Immature natural killer cell (primary cell): ENCODE measurements around the gene NGFR. TPM values are rescaled to one million over a fixed set of nuclear protein-coding genes. Genes with fewer than 3 reads are reported as not detected.

Experiments
- DNase-seq, 3 donors: peaks; one replicate each; pipeline ENCODE4 v3.0.0; 2022; ENCODE audit warnings: mixed read lengths in 1 of 3
- H3K27ac Mint-ChIP-seq, 6 donors: one replicate each; pipeline ENCODE4 v1.8.0; 2020; ENCODE audit warnings: mixed read lengths in 6 of 6, mild to moderate bottlenecking in 5 of 6, inconsistent platforms in 4 of 6, moderate library complexity in 3 of 6
- H3K27me3 Mint-ChIP-seq, 3 donors: one replicate each; pipeline ENCODE4 v1.8.0; 2020 to 2021; ENCODE audit warnings: low read depth in 3 of 3, mild to moderate bottlenecking in 3 of 3, mixed read lengths in 3 of 3, moderate library complexity in 3 of 3, inconsistent platforms in 1 of 3
- H3K36me3 Mint-ChIP-seq, 3 donors: one replicate each; pipeline ENCODE4 v1.8.0; 2020; ENCODE audit warnings: mixed read lengths in 3 of 3, inconsistent platforms in 2 of 3, mild to moderate bottlenecking in 2 of 3
- H3K4me1 Mint-ChIP-seq, 2 donors: one replicate each; pipeline ENCODE4 v1.8.0; 2020; ENCODE audit warnings: inconsistent platforms in 2 of 2, mild to moderate bottlenecking in 2 of 2, mixed read lengths in 2 of 2, moderate library complexity in 1 of 2
- H3K4me3 Mint-ChIP-seq, 5 donors: one replicate each; pipeline ENCODE4 v1.8.0; 2020; ENCODE audit warnings: mild to moderate bottlenecking in 5 of 5, mixed read lengths in 5 of 5, inconsistent platforms in 3 of 5, moderate library complexity in 3 of 5
- H3K9me3 Mint-ChIP-seq, 6 donors: one replicate each; pipeline ENCODE4 v1.8.0; 2020; ENCODE audit warnings: mild to moderate bottlenecking in 6 of 6, mixed read lengths in 6 of 6, inconsistent platforms in 4 of 6, moderate library complexity in 3 of 6
- polyA plus RNA-seq, 3 donors: library from polyadenylated mRNA; unstranded; fragments of 300-500 nt; fragmentation: Illumina TruSeq; gene quantifications; one replicate each; pipeline ENCODE4 v1.2.3, GENCODE V29; 2021

Gene NGFR
- polyA plus RNA-seq, 3 donors from 2014 or later = 0.45 TPM; not detected in 2

GRCh38 chr17:49551221-49552069 is 56.4 kb downstream of the NGFR start:
- Mint-ChIP-seq H3K27ac (no peak overlapping the region), H3K27me3 (peaks cover 1 to 5% (median 2%) of the 10 kb centered on the region in 3 donors), H3K36me3 (no peaks in the 10 kb centered on the region), H3K4me3 (no peak overlapping the region), H3K4me1 (peaks cover 12 to 18% of the 10 kb centered on the region in 2 donors), H3K9me3 (no peaks in the 10 kb centered on the region)
- no peak for DNase-seq

GRCh38 chr17:49552070-49552751 is 57.1 kb downstream of the NGFR start:
- Mint-ChIP-seq H3K4me1 (peaks cover 14 to 19% of the 10 kb centered on the region in 2 donors), H3K9me3 (no peaks in the 10 kb centered on the region), H3K36me3 (no peaks in the 10 kb centered on the region), H3K27ac (no peak overlapping the region), H3K4me3 (no peak overlapping the region), H3K27me3 (peaks cover 2% of the 10 kb centered on the region in 3 donors)
- no peak for DNase-seq

GRCh38 chr17:49553676-49554335 is 58.7 kb downstream of the NGFR start:
- peak overlapping the region in 5 of 6 donors; percentile 18 to 86 (median 39) for H3K27ac Mint-ChIP-seq

GRCh38 chr17:49554694-49555494 is 59.8 kb downstream of the NGFR start:
- no peak overlapping the region for H3K27ac Mint-ChIP-seq
- no peak overlapping the region for H3K4me3 Mint-ChIP-seq
- H3K36me3 Mint-ChIP-seq = no peaks in the 10 kb centered on the region
- no peak for DNase-seq
- peaks cover 14 to 20% of the 10 kb centered on the region in 2 donors for H3K4me1 Mint-ChIP-seq
- H3K9me3 Mint-ChIP-seq = no peaks in the 10 kb centered on the region
- peaks cover 0 to 9% (median 4%) of the 10 kb centered on the region in 3 donors for H3K27me3 Mint-ChIP-seq

More at GRCh38 chr17:49553676-49554335, 58.7 kb downstream of the NGFR start:
- Mint-ChIP-seq H3K36me3 (no peaks in the 10 kb centered on the region), H3K9me3 (no peaks in the 10 kb centered on the region), H3K4me3 (peak overlapping the region in 2 of 5 donors; percentile 18 to 46), H3K4me1 (peaks cover 14 to 21% of the 10 kb centered on the region in 2 donors), H3K27me3 (peaks cover 0 to 9% (median 4%) of the 10 kb centered on the region in 3 donors)
- no peak for DNase-seq

- Mint-ChIP-seq H3K4me3 (no peak overlapping the region), H3K27me3 (peaks cover 0 to 9% (median 4%) of the 10 kb centered on the region in 3 donors), H3K27ac (no peak overlapping the region), H3K36me3 (no peaks in the 10 kb centered on the region), H3K9me3 (no peaks in the 10 kb centered on the region), H3K4me1 (peaks cover 14 to 20% of the 10 kb centered on the region in 2 donors)
- DNase-seq = no peak
Observed at GRCh38 chr17:49555495-49556222, 60.6 kb downstream of the NGFR start.

GRCh38 chr17:49556223-49556943 is 61.3 kb downstream of the NGFR start:
- H3K9me3 Mint-ChIP-seq = no peaks in the 10 kb centered on the region
- H3K4me1 Mint-ChIP-seq = peaks cover 14 to 20% of the 10 kb centered on the region in 2 donors
- no peak overlapping the region for H3K27ac Mint-ChIP-seq
- peak; percentile 77 to 83 (median 80) for DNase-seq
- peaks cover 0 to 9% (median 4%) of the 10 kb centered on the region in 3 donors for H3K27me3 Mint-ChIP-seq
- H3K36me3 Mint-ChIP-seq = no peaks in the 10 kb centered on the region
- no peak overlapping the region for H3K4me3 Mint-ChIP-seq

GRCh38 chr17:49557312-49558024 is 62.4 kb downstream of the NGFR start:
- Mint-ChIP-seq H3K27ac (peak overlapping the region in 1 of 6 donors; percentile 76), H3K27me3 (peaks cover 0 to 9% (median 6%) of the 10 kb centered on the region in 3 donors)

More at GRCh38 chr17:49557312-49558024, 62.4 kb downstream of the NGFR start:
- no peak overlapping the region for H3K4me3 Mint-ChIP-seq
- no peaks in the 10 kb centered on the region for H3K36me3 Mint-ChIP-seq
- H3K9me3 Mint-ChIP-seq = no peaks in the 10 kb centered on the region
- peaks cover 14 to 20% of the 10 kb centered on the region in 2 donors for H3K4me1 Mint-ChIP-seq
- DNase-seq = peak; percentile 20 to 34 (median 20)

Other genes starting within 250 kb of the NGFR start
- 10 to 100 TPM in 2 of 3 donors, 1 to 10 TPM in 1; 9.7 to 25.8 (median 16.0) TPM for gene ZNF652, start 133.0 kb upstream of the NGFR start, polyA plus RNA-seq
- gene PHB1, start 80.4 kb upstream of the NGFR start, polyA plus RNA-seq = 100 to 1,000 TPM; 166 to 274 (median 228) TPM
- gene NXPH3, start 80.6 kb downstream of the NGFR start, polyA plus RNA-seq = not detected
- gene SPOP, start 182.8 kb downstream of the NGFR start, polyA plus RNA-seq = 100 to 1,000 TPM in 2 of 3 donors, 10 to 100 TPM in 1; 64.9 to 180 (median 105) TPM
- gene SLC35B1, start 212.7 kb downstream of the NGFR start, polyA plus RNA-seq = 10 to 100 TPM; 40.5 to 69.0 (median 53.3) TPM